ENCODE results near the gene CNKSR3.
"Not testable (repeated sequence)": the region's sequence is repeated elsewhere in the genome, so short reads cannot be mapped to it uniquely, and the experiment has no call there.

Gene CNKSR3

DNA sequence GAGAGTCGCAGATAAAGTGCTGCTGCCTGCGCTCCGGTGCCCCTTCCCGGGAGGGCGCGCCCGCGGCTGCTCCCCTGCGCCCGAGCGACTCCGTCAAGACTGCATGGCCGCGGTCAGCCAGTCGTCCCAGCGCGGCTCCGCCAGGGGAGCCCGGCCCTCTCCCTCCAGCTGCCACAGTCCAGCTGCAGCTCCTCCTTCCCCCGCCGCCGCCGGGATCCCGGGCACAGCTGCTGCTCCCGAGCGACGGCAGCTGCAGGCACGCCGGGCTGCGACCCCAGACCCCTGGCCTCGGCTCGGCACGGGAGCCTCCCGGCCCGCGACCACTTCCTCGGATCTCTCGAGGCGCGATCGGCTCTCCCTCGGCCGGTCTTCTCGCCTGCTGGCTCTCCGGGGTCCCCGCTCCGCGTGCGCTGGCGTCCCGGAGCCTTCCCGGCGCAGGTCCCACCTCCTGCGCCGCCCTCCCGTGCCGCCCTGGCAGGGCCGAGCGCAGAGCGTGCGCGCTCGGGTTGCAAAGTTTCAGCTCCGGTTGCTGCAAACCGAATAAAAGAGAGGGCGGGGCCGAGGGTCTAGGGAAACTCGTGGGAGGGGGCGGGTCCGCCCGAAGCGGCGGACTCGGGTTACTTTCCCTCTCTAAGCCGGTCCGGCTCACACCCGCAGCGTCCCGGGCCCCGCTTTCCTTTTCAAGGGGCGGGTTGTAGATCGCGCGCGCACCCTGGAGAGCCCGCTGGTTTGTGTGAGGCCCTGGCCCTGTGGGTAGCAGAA lies at the start of gene CNKSR3:
TSS of gene CNKSR3 (minus strand) at position 542 of the 762 bp plus-strand sequence. CDS start 571 bp downstream, outside the sequence.
- peak; percentile 88 for DNase-seq (ENCODE audit: low read depth)

DNA sequence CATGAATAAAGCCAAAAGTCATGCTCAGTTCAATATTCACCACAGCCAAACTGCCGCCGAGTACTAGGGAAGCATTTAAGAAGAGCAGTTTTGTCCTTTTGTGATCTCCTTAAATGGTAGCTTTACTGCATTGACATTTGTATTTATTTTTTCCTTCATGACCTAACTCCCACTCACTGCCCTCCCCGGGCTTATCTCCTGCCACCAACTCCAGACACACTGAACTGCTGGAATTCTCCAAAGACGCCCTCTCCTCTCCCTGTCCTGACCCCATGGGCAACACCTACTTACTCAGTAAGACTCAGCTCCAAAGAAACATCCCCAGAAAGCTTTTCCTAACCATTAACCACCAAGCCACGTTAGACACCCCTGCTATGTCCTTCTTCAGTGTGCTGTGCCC lies 48.5 kb upstream of the CNKSR3 start:
- no peak for DNase-seq (ENCODE audit: low read depth)

DNA sequence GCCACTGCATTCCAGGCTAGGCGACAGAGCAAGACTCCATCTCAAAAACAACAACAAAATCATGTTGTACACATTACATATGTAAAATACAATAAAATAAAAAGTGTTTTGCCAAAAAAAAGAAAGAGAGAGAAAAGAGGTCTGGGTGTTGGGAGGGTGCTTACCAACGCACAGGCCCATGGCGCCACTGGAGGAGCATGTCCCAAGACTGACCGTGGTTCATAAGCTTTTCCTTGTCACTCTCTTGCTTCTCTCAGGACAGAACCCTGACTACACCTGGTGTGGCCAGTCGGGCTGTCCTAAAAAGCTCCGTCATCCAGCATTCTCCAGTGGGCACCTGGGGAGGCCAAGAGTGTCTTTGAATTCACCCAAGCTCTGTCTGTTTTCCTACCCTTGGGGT lies 48.0 kb upstream of the CNKSR3 start:
- DNase-seq (ENCODE audit: low read depth) = no peak

DNA sequence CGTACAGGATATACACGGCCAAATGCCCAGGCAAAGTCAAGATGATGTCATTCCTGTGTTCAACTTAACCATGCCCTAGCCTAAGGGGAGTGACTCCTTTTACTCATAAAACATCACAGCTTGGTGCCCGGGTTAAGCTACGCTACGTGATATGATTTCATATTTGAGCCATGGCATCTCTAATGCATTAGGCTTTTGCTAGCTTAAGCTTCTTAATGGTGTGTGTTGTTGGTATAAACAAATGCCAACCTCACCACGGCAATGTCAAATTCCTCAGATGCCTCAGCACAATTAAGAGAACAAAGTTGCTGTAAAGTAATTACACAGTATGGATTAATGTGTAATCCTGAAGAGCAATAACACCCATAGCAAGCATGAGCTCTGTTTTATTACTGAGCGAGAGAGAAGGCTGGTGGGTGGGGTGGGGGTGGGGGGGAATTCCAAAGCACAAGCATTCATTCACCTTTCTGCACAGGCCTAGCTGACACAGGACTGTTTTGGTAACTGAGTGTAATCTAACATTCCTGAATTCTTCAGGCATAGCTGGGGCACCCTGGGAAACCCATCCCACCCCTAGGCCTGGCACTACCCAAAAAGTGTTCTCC lies 44.7 kb upstream of the CNKSR3 start:
- DNase-seq (ENCODE audit: low read depth) = peak; percentile 11

DNA sequence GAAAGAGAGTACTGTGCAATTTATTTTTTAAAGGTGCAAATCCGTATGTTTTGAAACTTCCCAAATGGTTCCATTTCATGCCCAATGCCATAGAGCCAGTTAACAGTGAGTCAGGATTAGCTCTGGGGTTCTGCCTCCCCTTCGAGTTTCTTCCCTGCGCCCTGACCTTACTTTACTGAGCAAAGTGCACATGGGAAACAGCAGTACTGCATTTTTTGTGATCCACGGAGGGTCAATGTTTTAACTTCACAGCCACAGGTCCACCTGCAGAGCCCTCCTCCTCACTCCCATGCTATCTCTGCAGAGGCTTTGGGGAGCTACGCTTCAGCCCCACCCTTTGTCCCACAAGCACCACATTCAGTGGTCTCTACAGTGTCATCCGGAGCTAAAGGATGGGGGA lies 44.0 kb upstream of the CNKSR3 start:
- no peak for DNase-seq (ENCODE audit: low read depth)

DNA sequence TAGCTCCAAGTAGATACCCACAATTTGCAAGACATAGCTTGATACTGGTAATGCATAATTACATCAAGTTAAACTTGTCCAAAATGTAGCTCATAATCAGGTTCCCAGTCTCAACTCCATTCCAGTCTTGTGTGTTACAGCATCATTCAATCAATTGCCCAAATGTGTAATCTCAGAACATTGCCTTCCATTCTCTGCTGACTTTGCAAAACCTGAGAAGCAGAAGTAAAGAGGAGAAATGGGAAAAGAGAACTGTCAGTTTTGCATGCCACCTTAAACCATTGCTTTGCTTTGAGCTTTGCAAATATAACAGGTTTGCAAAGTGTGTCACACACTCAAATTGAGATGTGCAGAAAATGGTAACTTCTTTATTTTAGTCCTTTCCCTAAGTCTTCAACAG lies 40.3 kb upstream of the CNKSR3 start:
- no peak for DNase-seq (ENCODE audit: low read depth)

DNA sequence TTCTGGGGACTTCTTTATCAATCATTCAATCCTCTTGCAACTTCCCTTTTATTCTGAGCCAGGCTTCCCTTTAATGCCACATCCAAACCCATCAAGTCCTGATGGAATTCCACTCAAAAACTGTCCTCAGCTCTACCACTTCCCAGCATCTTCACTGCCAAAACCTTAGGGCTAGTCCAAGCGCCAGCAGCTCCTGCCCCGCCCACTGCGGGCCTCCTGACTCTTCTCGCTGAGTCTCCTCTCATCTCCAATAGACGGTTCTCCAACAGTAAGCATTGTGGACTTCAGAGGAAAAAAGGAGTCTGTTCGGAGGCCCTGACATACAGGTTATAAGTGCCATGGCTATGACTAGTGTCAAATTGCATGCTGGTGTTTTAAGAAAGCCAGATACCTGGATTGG lies 38.7 kb upstream of the CNKSR3 start:
- no peak for DNase-seq (ENCODE audit: low read depth)

GRCh38 chr6:154548130-154548830 lies 37.8 kb upstream of the CNKSR3 start:
- DNase-seq (ENCODE audit: low read depth) = peak; percentile 59

- peak; percentile 5 for DNase-seq (ENCODE audit: low read depth)
Observed at GRCh38 chr6:154543628-154544027, 33.1 kb upstream of the CNKSR3 start.

DNA sequence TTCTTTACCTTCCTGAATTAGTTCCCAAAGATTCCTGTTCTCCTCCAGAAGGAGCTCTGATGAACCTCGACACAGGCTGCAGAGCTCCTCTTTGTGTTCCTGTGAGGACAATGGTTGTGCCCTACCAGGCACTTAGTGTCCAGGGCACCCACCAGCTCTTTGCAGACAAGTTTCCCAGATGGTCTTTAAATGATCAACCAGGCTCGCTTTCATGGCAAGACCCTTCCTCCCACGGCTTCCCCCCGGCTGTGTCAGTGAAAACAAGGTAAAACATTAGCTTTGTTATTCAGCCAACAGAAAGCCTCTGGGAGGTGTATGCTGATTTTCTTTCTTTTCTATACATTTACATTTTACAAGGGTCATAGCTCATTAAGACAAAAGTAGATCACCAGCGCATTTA lies 32.3 kb upstream of the CNKSR3 start:
- DNase-seq (ENCODE audit: low read depth) = no peak

DNA sequence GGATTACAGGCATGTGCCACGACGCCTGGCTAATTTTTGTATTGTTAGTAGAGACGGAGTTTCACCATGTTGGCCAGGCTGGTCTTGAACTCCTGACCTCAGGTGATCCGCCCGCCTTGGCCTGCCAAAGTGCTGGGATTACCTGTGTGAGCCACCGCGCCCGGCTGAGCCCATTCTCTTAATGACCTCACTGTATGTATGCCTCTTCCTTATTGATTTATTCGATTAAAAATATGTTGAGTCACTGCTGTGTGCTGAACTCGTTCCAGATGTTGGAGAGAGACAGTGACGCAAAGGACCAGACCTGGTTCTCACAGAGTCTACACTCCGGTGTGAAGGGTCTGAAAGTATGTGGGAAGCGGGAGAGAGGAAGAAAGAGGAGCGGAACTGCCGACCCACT lies 31.4 kb upstream of the CNKSR3 start:
- not testable (repeated sequence) for DNase-seq (ENCODE audit: low read depth)

- no peak for DNase-seq (ENCODE audit: low read depth)
Observed at GRCh38 chr6:154539593-154540269, 29.2 kb upstream of the CNKSR3 start.

GRCh38 chr6:154538640-154539191 lies 28.2 kb upstream of the CNKSR3 start:
- DNase-seq (ENCODE audit: low read depth) = no peak

- DNase-seq (ENCODE audit: low read depth) = no peak
Observed at GRCh38 chr6:154537511-154538325, 27.2 kb upstream of the CNKSR3 start.

DNA sequence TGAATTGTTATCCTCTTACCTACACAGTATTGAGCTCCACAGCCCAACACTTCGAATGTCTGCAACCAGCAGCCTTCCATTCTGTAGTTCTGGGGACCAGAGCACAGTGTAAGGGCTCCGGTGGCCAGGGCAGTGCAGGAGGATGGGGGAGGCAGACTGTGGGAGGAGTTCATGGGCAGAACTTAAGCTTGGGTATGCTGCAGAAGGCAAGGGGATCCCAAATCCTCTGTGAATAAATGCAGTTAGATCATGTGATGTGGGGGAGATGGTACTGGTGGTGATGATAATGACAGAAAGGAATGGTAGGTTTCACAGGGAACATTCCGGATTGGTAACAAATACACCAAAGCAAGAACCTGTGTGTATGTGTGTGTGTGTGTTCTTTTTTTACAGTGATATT lies 26.5 kb upstream of the CNKSR3 start:
- no peak for DNase-seq (ENCODE audit: low read depth)

DNA sequence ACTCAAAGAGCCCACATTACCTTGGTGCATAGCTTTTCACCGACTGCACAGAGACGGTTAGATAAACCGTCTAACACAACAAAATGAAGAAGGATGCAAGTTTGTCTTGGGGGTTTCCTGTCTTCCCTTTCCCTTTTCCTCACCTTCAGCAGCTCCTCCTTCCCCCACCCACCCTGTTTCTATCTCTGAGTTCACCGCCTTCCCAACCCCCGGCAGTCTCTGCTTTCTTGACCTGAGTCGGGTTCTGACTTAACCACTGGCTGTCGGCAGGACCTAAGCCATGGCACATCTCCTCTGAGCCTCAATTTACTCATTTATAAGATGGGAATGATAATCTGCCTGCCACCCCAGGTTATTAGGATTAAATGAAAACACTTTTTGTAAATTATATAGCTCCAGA lies 25.8 kb upstream of the CNKSR3 start:
- DNase-seq (ENCODE audit: low read depth) = no peak

GRCh38 chr6:154535851-154536250 lies 25.4 kb upstream of the CNKSR3 start:
- DNase-seq (ENCODE audit: low read depth) = no peak

DNA sequence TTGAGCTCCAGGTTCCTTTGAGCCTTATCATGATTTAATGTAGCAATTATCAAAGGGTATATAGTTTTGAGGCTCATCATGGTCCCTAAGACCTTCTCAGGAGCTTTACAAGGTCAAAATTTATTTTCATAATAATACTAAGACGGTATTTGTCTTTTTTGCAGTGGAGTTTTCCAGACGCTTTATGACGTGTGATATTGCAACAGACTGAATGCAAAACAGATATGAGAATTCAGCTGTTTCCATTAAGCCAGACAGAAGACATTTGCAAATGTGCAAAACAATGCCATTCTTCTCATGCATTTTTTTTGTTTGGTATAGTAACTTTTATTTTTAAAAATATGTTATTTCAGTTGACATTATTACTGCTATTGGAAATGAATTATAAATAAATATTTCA lies 24.7 kb upstream of the CNKSR3 start:
- no peak for DNase-seq (ENCODE audit: low read depth)

- no peak for DNase-seq (ENCODE audit: low read depth)
Observed at GRCh38 chr6:154534531-154534930, 24.0 kb upstream of the CNKSR3 start.

DNA sequence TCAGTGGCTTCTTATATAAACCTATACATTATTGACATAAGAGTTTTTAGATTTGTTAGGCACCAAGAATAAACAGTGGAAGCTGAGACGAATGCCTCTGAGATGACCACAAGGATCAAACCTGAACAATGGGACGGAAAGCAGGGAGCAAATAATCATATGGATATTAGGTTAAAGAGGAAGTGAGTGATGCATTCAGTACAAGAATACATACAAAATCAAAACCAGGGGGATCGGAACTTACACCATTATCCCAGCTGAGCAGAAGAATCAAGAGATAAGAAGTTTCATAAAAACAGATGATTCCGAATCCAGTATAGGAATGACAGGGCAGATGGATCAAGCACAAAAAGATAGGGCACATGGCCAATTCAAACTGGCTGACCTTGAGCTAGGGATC lies 21.9 kb upstream of the CNKSR3 start:
- no peak for DNase-seq (ENCODE audit: low read depth)

DNA sequence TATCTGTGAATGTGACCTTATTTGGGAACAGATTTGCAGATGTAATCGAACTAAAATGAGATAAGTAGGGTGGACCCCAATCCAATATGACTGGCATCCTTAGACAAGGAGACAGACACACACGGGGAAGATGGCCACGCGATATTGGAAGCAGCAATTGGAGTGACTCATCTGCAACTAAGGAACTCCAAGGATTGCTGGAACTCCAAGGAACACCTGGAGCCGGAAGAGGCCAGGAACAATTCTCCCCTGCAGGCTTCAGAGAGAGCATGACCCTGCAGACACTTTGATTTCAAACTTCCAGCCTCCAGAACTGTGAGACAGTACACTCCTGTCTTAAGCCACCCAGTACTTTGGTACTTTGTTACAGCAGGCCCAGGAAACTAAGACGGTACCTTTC lies 19.5 kb upstream of the CNKSR3 start:
- DNase-seq (ENCODE audit: low read depth) = no peak
